IPS-15b (cell line): Measurements from ENCODE around the gene ADAMTS16.

Source experiments
- H3K27me3 ChIP-seq: one replicate; pipeline ENCODE4 v1.6.1; 2013; ENCODE audit warnings: low read length; ENCODE audit not compliant: control insufficient read depth, insufficient read depth
- H3K36me3 ChIP-seq: one replicate; pipeline ENCODE4 v1.6.1; 2013; ENCODE audit warnings: low read length; ENCODE audit not compliant: control insufficient read depth, insufficient read depth
- H3K4me1 ChIP-seq: one replicate; pipeline ENCODE4 v1.6.1; 2013; ENCODE audit warnings: mild to moderate bottlenecking, low read length; ENCODE audit not compliant: control insufficient read depth, insufficient read depth
- H3K4me3 ChIP-seq: one replicate; pipeline ENCODE4 v1.5.1; 2013; ENCODE audit warnings: low read depth, low read length
- H3K9ac ChIP-seq: one replicate; pipeline ENCODE4 v1.6.1; 2013; ENCODE audit warnings: low read depth, mild to moderate bottlenecking, low read length
- H3K9me3 ChIP-seq: one replicate; pipeline ENCODE4 v1.6.1; 2013; ENCODE audit warnings: mild to moderate bottlenecking, low read length; ENCODE audit not compliant: control insufficient read depth, insufficient read depth

ADAMTS16 gene, protein sequence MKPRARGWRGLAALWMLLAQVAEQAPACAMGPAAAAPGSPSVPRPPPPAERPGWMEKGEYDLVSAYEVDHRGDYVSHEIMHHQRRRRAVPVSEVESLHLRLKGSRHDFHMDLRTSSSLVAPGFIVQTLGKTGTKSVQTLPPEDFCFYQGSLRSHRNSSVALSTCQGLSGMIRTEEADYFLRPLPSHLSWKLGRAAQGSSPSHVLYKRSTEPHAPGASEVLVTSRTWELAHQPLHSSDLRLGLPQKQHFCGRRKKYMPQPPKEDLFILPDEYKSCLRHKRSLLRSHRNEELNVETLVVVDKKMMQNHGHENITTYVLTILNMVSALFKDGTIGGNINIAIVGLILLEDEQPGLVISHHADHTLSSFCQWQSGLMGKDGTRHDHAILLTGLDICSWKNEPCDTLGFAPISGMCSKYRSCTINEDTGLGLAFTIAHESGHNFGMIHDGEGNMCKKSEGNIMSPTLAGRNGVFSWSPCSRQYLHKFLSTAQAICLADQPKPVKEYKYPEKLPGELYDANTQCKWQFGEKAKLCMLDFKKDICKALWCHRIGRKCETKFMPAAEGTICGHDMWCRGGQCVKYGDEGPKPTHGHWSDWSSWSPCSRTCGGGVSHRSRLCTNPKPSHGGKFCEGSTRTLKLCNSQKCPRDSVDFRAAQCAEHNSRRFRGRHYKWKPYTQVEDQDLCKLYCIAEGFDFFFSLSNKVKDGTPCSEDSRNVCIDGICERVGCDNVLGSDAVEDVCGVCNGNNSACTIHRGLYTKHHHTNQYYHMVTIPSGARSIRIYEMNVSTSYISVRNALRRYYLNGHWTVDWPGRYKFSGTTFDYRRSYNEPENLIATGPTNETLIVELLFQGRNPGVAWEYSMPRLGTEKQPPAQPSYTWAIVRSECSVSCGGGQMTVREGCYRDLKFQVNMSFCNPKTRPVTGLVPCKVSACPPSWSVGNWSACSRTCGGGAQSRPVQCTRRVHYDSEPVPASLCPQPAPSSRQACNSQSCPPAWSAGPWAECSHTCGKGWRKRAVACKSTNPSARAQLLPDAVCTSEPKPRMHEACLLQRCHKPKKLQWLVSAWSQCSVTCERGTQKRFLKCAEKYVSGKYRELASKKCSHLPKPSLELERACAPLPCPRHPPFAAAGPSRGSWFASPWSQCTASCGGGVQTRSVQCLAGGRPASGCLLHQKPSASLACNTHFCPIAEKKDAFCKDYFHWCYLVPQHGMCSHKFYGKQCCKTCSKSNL

DNA sequence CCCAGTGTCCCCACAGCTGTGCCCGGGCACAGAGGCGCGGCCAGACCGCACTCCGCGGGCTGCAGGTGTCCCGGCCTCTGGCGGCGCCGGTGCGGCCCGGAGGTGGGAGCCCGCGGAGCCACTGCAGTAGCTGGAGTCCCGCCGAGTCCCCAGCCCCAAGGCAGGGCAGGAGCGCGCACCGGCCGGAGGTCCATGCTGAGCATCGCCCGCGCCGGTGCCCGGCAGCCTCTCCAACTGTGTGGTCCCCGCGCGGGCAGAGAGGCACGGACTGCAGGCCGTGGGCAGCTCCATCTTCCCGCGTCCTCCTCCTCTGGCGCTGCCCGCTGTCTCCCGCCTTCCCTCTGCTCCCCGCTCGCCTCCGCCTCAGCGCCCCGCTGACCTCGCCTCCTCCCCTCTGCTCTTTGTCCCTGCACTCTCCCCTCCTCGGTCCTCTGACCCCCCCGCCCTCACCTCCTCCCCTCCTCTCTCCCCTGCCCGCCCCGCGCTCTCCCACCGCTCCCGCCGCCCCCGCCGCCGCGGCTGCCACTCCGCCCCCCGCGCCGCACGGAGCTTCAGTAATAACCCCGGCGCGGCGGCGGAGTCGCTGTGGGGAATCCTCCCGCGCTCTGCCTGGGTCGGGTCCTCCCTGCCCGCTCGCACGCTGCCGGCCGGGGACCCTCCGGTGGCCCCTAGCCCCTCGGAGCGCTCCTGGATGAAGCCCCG, at the start of gene ADAMTS16:
Gene ADAMTS16, plus strand, starts transcription at position 554 of the 702 bp plus-strand sequence. Its CDS starts 138 bp downstream, at position 692.
- Histone ChIP-seq H3K9me3 (no peaks in the 10 kb centered on the region), H3K36me3 (no peaks in the 10 kb centered on the region), H3K27me3 (peaks cover 5% of the 10 kb centered on the region), H3K9ac (peak within 1 kb of the TSS; percentile 79), H3K4me1 (peaks cover 9% of the 10 kb centered on the region), H3K4me3 (peak within 1 kb of the TSS; percentile 75)

DNA sequence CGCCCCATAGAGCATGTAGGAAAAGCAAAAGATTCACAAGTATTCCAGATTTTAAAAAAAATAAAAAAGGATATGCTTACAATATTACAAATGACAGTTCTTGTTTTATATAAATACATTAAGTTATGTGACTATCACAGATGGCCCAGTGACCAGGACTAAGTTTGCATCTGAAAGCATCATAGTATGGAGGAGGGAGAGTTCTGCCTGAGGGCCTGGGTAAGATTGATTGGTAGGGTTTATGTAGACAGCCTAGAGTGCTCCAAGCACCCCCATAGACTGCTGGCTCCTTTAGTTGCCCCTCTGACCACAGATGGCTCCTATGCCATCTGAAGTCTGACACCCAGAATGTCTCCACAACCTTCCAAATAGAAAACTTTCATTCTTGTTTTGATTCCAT, 48.0 kb upstream of the ADAMTS16 start:
- Histone ChIP-seq H3K27me3 (no peaks in the 10 kb centered on the region), H3K4me3 (no peak overlapping the region), H3K4me1 (peaks cover 1% of the 10 kb centered on the region), H3K9me3 (no peaks in the 10 kb centered on the region), H3K36me3 (no peaks in the 10 kb centered on the region), H3K9ac (no peak overlapping the region)

DNA sequence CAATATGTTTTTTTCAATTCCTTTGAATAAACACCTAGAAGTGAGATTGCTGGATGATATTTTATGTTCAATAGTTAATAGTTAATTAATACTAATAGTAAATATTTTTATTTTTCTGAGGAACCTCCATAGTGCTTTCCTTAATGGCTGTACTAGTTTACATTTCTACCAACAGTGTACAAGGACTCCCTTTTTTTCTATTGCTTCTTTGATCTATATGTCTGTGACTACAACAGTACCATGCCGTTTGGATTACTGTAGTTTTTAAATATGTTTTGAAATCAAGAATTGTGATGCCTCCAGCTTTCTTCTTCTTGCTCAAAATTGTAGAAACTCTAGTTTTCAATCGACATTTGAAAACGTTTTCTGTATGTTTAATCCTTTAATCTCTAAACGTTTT, 39.5 kb upstream of the ADAMTS16 start:
- H3K4me3 ChIP-seq: no peak overlapping the region
- H3K9ac ChIP-seq: no peak overlapping the region
- no peaks in the 10 kb centered on the region for H3K36me3 ChIP-seq
- H3K4me1 ChIP-seq: no peaks in the 10 kb centered on the region
- H3K27me3 ChIP-seq: no peaks in the 10 kb centered on the region
- H3K9me3 ChIP-seq: no peaks in the 10 kb centered on the region

DNA sequence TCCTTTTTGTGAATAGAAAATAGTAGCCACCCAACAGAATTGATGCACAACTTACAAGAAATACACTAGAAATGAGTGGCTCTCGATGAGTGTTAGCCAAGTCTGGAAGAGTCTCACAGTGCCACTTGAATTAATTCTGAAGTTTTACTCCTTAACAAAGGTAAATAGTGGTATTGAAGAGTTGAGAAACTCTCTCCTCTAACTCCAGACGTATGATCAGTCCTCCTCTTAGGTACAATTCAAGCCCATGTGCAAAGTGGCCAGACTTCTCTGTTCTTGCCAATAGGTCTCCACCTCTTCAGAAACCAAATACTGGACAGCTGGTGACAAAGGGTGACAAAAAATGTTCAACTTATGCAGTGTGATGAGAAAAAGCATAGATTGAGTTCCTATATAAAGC, 38.5 kb upstream of the ADAMTS16 start:
- Histone ChIP-seq H3K36me3 (no peaks in the 10 kb centered on the region), H3K27me3 (no peaks in the 10 kb centered on the region), H3K4me3 (no peak overlapping the region), H3K9me3 (no peaks in the 10 kb centered on the region), H3K9ac (no peak overlapping the region), H3K4me1 (no peaks in the 10 kb centered on the region)

DNA sequence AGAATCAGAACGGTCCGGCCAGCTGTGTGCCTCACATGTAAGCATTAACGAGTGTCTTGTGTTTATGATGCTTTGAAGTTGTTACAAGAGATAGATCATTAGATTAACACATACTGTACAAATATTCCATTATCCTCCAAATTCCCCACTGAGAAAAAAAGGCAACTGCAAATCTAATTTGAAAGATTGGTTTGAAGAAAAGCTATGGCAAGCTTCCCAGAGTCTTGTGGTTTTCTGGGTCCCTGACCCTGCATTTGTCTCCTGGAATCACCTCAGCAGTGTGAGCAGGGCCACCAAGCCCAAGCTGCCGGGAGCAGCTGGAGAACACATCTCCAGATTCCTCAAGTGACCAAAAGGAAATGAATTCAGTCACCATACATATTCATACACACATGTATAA, 36.9 kb upstream of the ADAMTS16 start:
- no peaks in the 10 kb centered on the region for H3K36me3 ChIP-seq
- no peaks in the 10 kb centered on the region for H3K9me3 ChIP-seq
- H3K9ac ChIP-seq: no peak overlapping the region
- no peaks in the 10 kb centered on the region for H3K27me3 ChIP-seq
- no peak overlapping the region for H3K4me3 ChIP-seq
- H3K4me1 ChIP-seq: peaks cover 4% of the 10 kb centered on the region

DNA sequence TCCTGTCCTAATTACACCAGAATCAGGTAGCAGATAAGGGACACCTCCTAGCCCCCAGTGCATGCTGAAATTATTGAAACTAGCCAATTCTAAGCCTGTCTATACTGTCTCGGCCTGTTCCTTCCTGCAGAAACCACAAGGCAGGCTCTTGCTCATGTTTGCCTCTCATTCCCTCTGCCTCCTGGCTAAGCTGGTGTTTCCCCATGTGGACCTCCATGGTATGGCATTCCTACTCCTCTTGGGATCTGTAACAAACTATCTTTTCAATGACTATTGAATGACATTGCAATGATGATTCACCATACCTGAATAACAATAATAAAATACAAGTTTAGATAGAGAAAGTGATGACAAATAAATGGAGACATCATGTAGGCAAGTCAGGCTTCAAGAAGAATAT, 35.6 kb upstream of the ADAMTS16 start:
- Histone ChIP-seq H3K4me3 (no peak overlapping the region), H3K9me3 (no peaks in the 10 kb centered on the region), H3K36me3 (no peaks in the 10 kb centered on the region), H3K9ac (no peak overlapping the region), H3K4me1 (peaks cover 8% of the 10 kb centered on the region), H3K27me3 (no peaks in the 10 kb centered on the region)

DNA sequence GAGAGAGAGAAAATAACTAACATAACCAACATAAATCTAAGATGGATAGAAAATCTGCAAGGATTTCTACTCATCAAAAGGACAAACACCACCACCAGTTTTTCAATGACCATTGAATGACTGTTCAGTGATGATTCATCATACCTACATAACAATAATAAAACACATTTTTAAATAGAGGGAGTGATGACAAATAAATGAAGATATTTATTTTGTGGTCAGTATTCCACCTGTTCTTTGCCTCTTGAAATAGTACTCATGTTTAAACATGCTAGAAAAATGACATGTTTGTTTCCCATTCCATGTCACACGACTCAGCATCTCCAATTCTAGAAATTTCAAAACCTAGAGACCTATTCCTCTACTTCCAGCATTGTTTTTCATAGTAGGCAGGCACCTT, 34.6 kb upstream of the ADAMTS16 start:
- Histone ChIP-seq H3K9ac (no peak overlapping the region), H3K27me3 (no peaks in the 10 kb centered on the region), H3K4me1 (peaks cover 8% of the 10 kb centered on the region), H3K4me3 (no peak overlapping the region), H3K9me3 (no peaks in the 10 kb centered on the region), H3K36me3 (no peaks in the 10 kb centered on the region)

DNA sequence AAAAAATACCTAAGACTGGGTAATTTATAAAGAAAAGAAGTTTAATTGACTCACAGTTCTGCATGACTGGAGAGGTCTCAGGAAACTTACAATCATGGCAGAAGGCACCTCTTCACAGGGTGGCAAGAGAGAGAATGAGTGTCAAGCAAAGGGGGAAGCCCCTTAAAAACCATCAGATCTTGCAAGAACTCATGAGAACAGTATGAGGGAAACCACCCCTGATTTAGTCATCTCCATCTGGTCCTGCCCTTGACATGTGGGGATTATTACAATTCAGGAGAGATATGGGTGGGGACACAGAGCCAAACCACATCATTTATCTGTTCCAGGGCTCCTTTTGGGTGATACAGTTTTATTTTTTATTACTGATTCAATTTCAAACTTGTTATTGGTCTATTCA, 23.2 kb upstream of the ADAMTS16 start:
- Histone ChIP-seq H3K4me1 (no peaks in the 10 kb centered on the region), H3K27me3 (no peaks in the 10 kb centered on the region), H3K9ac (no peak overlapping the region), H3K9me3 (no peaks in the 10 kb centered on the region), H3K36me3 (no peaks in the 10 kb centered on the region), H3K4me3 (no peak overlapping the region)

DNA sequence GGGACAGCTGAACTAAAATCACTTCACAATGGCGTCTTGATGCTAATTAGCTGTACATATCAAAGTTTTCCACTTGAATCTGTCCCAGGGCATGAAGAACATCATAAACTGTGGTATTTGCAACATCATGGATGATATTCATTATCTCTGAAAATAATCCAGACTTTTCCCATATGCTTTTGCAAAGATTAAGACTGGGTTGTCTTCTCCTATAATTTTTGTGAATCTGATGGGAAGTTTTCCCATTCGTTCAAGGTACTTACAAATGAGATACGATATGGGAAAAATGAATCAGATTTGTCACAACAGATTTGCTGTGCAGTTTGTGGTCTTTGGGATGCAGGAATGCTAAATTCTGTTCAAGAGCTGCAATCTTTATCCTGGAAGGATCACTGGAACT, 17.4 kb upstream of the ADAMTS16 start:
- H3K27me3 ChIP-seq: no peaks in the 10 kb centered on the region
- no peaks in the 10 kb centered on the region for H3K36me3 ChIP-seq
- H3K9ac ChIP-seq: no peak overlapping the region
- H3K9me3 ChIP-seq: no peaks in the 10 kb centered on the region
- no peaks in the 10 kb centered on the region for H3K4me1 ChIP-seq
- H3K4me3 ChIP-seq: no peak overlapping the region

DNA sequence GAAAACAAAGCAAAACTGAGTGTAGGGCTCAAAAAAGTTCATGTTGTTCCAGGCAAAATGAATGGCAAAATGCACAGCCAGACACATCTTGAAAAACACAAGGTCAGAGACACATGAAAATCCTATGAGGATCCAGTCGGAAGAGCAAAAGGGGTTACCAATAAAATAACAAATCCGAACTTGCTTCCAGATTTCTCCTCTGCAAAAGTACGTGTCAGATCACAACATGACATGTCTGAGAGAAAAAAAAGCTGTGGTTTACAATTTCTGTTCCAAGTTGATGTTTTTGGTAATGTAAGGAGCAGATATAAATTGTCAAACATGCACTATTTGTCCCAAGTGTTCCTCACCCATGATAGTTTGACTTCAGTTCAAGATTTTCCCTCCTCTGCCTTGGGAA, 15.9 kb upstream of the ADAMTS16 start:
- Histone ChIP-seq H3K27me3 (no peaks in the 10 kb centered on the region), H3K9ac (no peak overlapping the region), H3K9me3 (no peaks in the 10 kb centered on the region), H3K4me3 (no peak overlapping the region), H3K36me3 (no peaks in the 10 kb centered on the region), H3K4me1 (no peaks in the 10 kb centered on the region)

DNA sequence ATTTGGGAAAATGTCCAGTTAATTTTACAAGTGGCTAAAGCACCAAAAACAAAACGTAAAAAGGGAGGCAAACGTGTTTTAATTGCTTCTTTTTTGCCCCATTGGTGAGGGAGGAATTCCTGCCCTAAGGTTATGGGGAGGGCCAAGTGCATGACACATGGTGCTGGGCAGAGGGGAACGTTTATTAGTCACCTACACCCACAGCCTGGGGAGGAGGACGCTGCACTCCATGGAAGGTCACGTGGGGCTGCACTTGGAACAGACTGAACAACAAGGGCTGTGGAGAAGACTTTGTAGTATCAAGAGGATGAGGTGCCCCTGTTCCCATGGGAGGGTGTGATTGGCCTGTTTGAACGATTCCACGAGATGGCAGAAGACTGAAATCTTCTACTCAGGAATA, 13.7 kb upstream of the ADAMTS16 start:
- no peaks in the 10 kb centered on the region for H3K27me3 ChIP-seq

More for the DNA sequence above, 13.7 kb upstream of the ADAMTS16 start:
- Histone ChIP-seq H3K9ac (no peak overlapping the region), H3K36me3 (no peaks in the 10 kb centered on the region), H3K9me3 (no peaks in the 10 kb centered on the region), H3K4me3 (no peak overlapping the region), H3K4me1 (no peaks in the 10 kb centered on the region)
